GM21526 (cell line): ENCODE measurements around the gene IPMK.
"Not testable (repeated sequence)": the region's sequence is repeated elsewhere in the genome, so short reads cannot be mapped to it uniquely, and the experiment has no call there.

Source experiments
- ATAC-seq: cut with Tn5 transposase; IDR thresholded peaks from one replicate; pipeline ENCODE4 v1.9.1; 2021; ENCODE audit warnings: moderate library complexity; ENCODE audit not compliant: unreplicated experiment, low FRiP score

Gene IPMK

GRCh38 chr10:58158806-58159205 is 108.9 kb downstream of the IPMK start:
- ATAC-seq: no peak

- ATAC-seq: no peak
Observed at GRCh38 chr10:58157076-58157766, 110.5 kb downstream of the IPMK start.

- not testable (repeated sequence) for ATAC-seq
Observed at GRCh38 chr10:58155941-58156340, 111.8 kb downstream of the IPMK start.

- no peak for ATAC-seq
Observed at GRCh38 chr10:58153751-58154150, 113.9 kb downstream of the IPMK start.

GRCh38 chr10:58152673-58153263 is 114.9 kb downstream of the IPMK start:
- peak; percentile 65 for ATAC-seq

- ATAC-seq: no peak
Observed at GRCh38 chr10:58150290-58150689, 117.4 kb downstream of the IPMK start.

GRCh38 chr10:58143944-58144343 is 123.8 kb downstream of the IPMK start:
- no peak for ATAC-seq
